ENCODE data around the gene SPRR2A.

DNA sequence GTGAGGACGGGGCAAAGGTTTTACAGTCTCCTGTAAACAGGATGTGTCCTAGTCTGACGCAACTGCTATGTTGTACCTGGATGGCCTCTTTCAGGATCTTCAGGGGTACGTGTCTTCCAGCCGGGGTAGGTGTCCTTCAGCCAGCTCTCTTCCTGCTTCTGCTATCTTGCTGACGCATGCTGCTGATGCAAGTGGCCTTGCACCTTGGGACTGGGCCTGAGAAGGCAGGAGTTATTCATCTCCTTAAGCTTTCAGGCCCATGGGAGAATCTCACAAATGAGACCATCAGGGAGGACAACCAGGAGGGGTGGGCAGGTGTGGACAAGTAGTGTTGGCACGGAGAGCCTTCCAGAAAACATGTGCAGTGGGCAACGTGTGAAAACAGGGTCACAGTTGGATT is 34.2 kb downstream of the SPRR2A start:
- TF ChIP-seq, protein P1, sequence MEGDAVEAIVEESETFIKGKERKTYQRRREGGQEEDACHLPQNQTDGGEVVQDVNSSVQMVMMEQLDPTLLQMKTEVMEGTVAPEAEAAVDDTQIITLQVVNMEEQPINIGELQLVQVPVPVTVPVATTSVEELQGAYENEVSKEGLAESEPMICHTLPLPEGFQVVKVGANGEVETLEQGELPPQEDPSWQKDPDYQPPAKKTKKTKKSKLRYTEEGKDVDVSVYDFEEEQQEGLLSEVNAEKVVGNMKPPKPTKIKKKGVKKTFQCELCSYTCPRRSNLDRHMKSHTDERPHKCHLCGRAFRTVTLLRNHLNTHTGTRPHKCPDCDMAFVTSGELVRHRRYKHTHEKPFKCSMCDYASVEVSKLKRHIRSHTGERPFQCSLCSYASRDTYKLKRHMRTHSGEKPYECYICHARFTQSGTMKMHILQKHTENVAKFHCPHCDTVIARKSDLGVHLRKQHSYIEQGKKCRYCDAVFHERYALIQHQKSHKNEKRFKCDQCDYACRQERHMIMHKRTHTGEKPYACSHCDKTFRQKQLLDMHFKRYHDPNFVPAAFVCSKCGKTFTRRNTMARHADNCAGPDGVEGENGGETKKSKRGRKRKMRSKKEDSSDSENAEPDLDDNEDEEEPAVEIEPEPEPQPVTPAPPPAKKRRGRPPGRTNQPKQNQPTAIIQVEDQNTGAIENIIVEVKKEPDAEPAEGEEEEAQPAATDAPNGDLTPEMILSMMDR (IDR thresholded peaks at IDR 0.05) = no peak
- TF ChIP-seq POLR2A (IDR thresholded peaks at IDR 0.05) = no peak
